Testis (tissue), 2 donors: ENCODE measurements around the gene UMOD.

Source experiments
- POLR2A ChIP-seq: fragments of 450-650 bp; IDR thresholded peaks from one replicate; pipeline ENCODE4 v1.6.1; 2017; ENCODE audit warnings: antibody characterized with exemption, mild to moderate bottlenecking, moderate library complexity
- TF ChIP-seq, protein P1 (sequence below), 3 experiments: fragments of 450-650 bp in 2 of 3; fragments of 200-600 bp in 1 of 3; sonication (generic) in 1 of 3; IDR thresholded peaks; one replicate each; pipeline ENCODE4 v1.5.1; 2016 to 2019; ENCODE audit warnings: antibody characterized with exemption in 3 of 3, mild to moderate bottlenecking in 2 of 3, moderate library complexity in 1 of 3

DNA sequence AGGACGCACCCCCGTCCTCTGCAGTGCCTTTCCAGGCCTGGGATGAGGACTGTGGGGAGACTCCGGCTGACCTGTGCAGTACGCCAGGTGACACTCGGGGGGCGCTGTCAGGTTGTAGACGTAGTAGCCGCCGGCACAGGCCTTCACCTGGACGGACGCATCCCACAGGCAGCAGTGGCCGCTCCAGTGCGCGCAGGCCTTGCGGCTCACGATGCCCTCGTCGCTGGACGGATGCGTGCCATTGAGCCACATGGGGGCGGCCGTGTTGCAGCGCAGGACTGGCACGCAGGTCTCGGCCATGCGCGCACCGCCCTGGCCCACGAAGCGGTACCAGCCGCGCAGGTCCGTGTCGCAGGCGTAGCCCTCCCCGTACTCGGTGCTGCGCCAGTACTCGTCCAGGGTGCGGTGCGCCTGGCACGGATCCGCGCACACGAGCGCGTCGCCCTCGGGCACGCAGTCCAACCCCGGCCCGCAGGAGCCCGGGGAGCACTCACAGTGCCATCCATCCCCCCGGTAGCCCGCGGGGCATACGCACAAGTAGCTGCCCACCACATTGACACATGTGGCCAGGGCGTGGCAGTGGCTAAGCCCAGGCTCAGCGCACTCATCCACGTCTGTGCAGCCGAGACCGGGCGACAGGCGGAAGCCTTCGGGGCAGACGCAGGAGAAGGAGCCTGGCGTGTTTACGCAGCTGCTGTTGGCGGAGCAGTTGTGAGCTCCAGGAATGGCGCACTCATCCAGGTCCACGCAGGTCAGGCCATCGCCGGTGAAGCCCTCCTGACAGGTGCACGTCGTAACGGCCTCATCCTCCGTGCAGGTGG lies 3.9 kb downstream of the UMOD start:
- TF ChIP-seq, protein P1, sequence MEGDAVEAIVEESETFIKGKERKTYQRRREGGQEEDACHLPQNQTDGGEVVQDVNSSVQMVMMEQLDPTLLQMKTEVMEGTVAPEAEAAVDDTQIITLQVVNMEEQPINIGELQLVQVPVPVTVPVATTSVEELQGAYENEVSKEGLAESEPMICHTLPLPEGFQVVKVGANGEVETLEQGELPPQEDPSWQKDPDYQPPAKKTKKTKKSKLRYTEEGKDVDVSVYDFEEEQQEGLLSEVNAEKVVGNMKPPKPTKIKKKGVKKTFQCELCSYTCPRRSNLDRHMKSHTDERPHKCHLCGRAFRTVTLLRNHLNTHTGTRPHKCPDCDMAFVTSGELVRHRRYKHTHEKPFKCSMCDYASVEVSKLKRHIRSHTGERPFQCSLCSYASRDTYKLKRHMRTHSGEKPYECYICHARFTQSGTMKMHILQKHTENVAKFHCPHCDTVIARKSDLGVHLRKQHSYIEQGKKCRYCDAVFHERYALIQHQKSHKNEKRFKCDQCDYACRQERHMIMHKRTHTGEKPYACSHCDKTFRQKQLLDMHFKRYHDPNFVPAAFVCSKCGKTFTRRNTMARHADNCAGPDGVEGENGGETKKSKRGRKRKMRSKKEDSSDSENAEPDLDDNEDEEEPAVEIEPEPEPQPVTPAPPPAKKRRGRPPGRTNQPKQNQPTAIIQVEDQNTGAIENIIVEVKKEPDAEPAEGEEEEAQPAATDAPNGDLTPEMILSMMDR (IDR thresholded peaks at IDR 0.05) = no peak
- no peak for TF ChIP-seq POLR2A
